Measurements from ENCODE around the gene DDAH1.

Gene DDAH1

DNA sequence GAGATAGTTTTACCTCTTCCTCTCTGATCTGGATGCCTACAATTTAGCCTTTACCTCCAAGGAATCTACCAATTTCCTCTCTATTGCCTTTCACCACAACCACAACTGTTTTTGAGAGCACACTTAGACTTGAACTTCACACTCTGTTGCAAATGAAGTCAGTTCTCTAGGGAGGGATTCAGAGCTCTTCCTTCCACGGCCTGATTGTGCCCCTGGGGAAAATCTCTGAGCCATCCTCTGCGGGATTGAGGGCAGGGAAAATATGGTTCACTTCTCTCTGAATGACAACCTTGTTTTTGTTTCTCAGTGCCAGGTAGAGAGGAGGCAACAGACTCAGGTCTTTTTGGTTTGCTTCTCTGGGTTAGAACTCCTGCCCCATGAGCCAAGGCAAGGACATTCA is 153.1 kb downstream of the DDAH1 start:
- Histone ChIP-seq H3K4me3 (ENCODE audit: low read depth in 1 of 2, low read length in 2 of 2) (no peak overlapping the region), H3K9ac (ENCODE audit: low read length) (no peak overlapping the region), H3K27me3 (ENCODE audit: control insufficient read depth in 1 of 2, insufficient read depth in 2 of 2, low read length in 2 of 2) (no peaks in the 10 kb centered on the region), H3K9me3 (ENCODE audit: low read length) (no peaks in the 10 kb centered on the region), H3K27ac (ENCODE audit: low read depth, low read length) (no peak overlapping the region), H3K36me3 (ENCODE audit: insufficient read depth, low read length) (no peaks in the 10 kb centered on the region), H3K4me1 (ENCODE audit: insufficient read depth, low read length) (peaks cover 25% of the 10 kb centered on the region)

DNA sequence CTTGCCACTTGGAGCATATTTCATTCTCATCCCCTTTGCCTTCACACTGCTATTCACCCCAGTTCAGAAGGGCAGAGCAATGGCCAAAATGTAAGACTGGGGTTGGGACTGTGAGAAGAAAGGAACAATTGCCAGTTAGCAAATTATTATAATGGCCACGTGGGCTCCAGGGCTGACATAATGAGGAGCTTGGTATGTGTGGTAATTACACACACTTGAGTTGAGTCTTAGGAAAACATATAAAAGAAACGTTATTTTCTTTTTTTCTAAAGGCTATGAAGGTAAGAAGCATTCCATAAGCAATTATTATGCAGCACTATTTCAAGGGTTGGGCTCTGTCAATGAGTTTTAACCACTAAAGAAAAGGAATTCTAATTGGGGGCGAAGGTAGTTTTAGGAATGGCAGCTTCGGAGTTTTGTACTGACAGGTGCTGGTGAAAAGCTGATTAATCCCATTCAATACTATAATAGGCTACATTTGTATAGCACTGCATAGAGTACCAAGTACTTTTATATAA is 156.1 kb downstream of the DDAH1 start:
- Histone ChIP-seq H3K9me3 (ENCODE audit: low read length) (no peaks in the 10 kb centered on the region), H3K27me3 (ENCODE audit: control insufficient read depth in 1 of 2, insufficient read depth in 2 of 2, low read length in 2 of 2) (no peaks in the 10 kb centered on the region), H3K4me1 (ENCODE audit: insufficient read depth, low read length) (peaks cover 15% of the 10 kb centered on the region), H3K4me3 (ENCODE audit: low read depth in 1 of 2, low read length in 2 of 2) (no peak overlapping the region), H3K9ac (ENCODE audit: low read length) (no peak overlapping the region), H3K27ac (ENCODE audit: low read depth, low read length) (no peak overlapping the region), H3K36me3 (ENCODE audit: insufficient read depth, low read length) (no peaks in the 10 kb centered on the region)

DNA sequence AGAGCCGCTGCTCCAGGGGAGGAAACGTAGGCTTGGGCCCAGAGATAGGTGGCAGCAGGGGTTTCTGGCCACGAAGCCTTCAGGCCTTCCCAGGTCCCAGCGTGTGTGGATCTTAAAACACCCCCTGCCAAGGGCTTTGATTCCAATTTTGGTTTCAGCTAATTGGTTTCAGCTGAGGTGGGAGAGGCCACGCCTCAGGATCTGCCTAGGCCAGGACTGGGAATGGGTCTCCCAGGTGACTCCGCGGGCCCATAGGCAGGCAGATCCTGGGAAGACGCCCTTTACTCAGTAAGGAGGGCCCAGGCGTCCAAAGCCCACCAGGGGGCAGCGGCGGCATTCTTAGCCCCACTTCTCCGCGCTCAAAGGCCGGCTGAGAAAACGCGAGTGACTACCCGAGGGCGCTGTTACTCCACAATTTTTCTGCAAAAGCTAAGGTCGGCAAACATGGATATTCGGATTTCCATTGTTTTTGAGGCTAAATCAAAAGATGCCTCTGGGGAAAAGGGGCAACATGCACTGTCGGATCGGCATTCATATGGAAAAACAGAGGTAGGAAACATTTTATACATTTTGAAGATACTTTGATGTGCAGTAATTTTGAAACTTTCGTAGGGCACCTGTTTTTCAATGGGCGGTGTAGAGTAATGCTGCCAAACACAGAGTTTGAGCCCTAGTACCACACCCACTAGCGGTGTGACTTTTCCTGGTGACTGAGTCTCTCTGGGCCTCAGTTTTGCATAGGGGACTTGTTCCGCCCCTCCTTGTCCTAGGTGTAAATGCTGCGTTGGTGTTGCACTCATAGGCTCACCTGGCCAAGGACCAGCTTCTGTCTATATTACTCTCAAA is 156.7 kb downstream of the DDAH1 start:
- Histone ChIP-seq H3K9ac (ENCODE audit: low read length) (no peak overlapping the region), H3K27ac (ENCODE audit: low read depth, low read length) (no peak overlapping the region), H3K4me3 (ENCODE audit: low read depth in 1 of 2, low read length in 2 of 2) (no peak overlapping the region), H3K9me3 (ENCODE audit: low read length) (no peaks in the 10 kb centered on the region), H3K27me3 (ENCODE audit: control insufficient read depth in 1 of 2, insufficient read depth in 2 of 2, low read length in 2 of 2) (no peaks in the 10 kb centered on the region), H3K4me1 (ENCODE audit: insufficient read depth, low read length) (peaks cover 10% of the 10 kb centered on the region), H3K36me3 (ENCODE audit: insufficient read depth, low read length) (no peaks in the 10 kb centered on the region)

DNA sequence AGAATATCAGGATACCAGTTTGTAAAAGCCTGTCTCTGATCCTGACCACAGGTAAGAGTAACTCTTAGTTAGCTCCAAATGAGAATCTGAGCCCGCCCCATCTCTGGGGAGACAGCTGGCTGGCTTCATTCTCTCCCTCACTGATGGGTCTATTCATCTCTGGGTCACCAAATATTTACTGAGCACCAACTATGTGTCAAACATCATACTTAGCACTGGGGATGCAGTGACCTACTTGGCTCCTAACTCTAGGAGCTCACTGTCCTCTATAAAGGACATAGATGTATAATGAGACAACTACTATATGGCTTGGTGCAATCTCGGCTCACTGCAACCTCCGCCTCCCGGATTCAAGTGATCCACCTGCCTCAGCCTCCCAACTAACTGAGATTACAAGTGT is 158.7 kb downstream of the DDAH1 start:
- Histone ChIP-seq H3K36me3 (ENCODE audit: insufficient read depth, low read length) (no peaks in the 10 kb centered on the region), H3K27me3 (ENCODE audit: control insufficient read depth in 1 of 2, insufficient read depth in 2 of 2, low read length in 2 of 2) (no peaks in the 10 kb centered on the region), H3K9me3 (ENCODE audit: low read length) (no peaks in the 10 kb centered on the region), H3K27ac (ENCODE audit: low read depth, low read length) (no peak overlapping the region), H3K4me3 (ENCODE audit: low read depth in 1 of 2, low read length in 2 of 2) (no peak overlapping the region), H3K4me1 (ENCODE audit: insufficient read depth, low read length) (peaks cover 10% of the 10 kb centered on the region), H3K9ac (ENCODE audit: low read length) (no peak overlapping the region)

DNA sequence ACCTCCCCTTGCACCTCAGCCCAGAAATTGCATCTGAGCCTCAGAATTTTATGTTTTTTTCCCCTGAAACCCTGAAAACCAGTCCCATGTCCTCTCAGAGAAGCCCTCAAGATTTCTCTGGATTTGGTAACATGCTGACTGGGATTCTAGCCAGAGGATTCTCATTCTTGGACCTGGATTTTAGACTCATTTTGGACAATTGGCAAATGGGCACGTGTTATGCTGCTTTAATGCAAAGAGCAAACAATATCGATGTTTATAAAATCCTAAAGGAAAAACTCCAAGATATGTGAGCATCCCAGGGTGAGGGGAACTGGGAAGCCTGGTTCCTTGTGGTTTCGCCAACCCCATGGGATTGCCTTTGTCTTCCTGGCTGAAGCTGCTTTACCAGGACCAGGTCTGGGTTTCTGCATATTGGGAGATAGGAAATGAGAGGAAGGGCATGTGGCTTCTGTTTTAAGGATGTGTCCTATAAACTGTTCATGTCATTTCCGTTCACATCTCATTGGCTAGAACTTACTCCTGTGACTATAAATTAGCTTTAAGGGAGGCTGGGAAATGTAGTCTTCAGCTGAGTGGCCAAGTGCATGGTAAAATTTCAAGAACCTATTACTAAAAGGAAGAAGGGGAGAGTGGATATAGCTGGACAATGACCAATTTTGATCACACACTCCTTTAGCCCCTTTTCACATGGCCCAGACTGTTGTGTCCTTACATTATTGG is 161.4 kb downstream of the DDAH1 start:
- Histone ChIP-seq H3K4me1 (ENCODE audit: insufficient read depth, low read length) (peaks cover 9% of the 10 kb centered on the region), H3K4me3 (ENCODE audit: low read depth in 1 of 2, low read length in 2 of 2) (no peak overlapping the region), H3K9ac (ENCODE audit: low read length) (no peak overlapping the region), H3K9me3 (ENCODE audit: low read length) (no peaks in the 10 kb centered on the region), H3K27me3 (ENCODE audit: control insufficient read depth in 1 of 2, insufficient read depth in 2 of 2, low read length in 2 of 2) (no peaks in the 10 kb centered on the region), H3K36me3 (ENCODE audit: insufficient read depth, low read length) (no peaks in the 10 kb centered on the region), H3K27ac (ENCODE audit: low read depth, low read length) (no peak overlapping the region)

DNA sequence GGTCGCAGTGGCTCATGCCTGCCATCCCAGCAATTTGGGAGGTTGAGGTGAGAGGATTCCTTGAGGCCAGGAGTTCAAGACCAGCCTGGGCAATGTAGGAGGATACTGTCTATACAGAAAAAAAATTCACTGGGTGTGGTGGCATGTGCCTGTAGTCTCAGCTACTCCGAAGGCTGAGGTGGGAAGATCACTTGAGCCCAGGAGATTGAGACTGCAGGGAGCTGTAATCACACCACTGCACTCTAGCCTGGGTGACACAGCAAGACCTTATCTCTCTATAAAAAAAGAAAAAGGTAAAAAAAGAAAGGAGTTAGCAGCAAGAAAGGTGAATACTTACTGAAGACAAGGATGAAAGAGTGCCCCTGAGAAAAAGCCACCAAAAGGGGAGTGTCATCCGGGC is 164.8 kb downstream of the DDAH1 start:
- Histone ChIP-seq H3K36me3 (ENCODE audit: insufficient read depth, low read length) (no peaks in the 10 kb centered on the region), H3K4me1 (ENCODE audit: insufficient read depth, low read length) (peaks cover 17% of the 10 kb centered on the region), H3K9me3 (ENCODE audit: low read length) (no peaks in the 10 kb centered on the region), H3K9ac (ENCODE audit: low read length) (no peak overlapping the region), H3K4me3 (ENCODE audit: low read depth in 1 of 2, low read length in 2 of 2) (no peak overlapping the region), H3K27ac (ENCODE audit: low read depth, low read length) (no peak overlapping the region), H3K27me3 (ENCODE audit: control insufficient read depth in 1 of 2, insufficient read depth in 2 of 2, low read length in 2 of 2) (no peaks in the 10 kb centered on the region)

DNA sequence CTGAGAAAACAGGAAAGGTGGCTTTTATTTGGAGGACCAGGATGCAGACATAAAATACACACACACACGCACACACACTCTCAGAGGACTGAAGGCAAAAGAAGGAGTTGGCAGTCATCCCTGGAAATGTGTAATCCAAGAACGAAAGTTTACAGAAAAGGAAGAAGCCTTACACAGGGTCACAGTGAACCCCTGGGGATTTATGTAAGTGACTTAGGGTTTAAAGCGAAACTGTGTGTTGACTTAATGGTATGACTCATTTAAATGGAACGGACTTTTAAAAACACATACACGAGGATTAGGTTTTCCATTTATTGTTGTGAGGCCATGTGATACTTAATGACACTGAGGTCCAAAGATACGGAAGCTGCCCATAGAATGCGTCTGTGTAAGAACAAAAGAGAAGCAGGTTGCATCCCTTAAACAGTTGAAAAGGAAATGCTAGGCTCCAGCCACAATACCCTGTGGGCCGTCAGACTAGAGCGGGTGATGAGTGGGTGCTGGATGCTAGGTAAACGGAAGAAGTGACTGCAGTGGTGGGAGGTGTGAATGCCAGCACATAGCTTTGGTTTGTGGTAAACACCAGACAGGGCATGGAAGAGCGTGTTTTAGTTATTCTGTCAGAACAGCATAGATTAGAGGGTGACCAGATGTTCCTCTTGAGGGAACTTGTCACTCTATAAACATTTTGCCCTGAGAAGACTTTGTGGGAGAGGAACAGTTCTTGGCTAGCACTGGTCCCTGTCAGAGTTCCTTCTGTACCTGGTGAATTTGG is 166.9 kb downstream of the DDAH1 start:
- peak overlapping the region in 1 of 2 donors; percentile 0 for H3K4me3 ChIP-seq (ENCODE audit: low read depth in 1 of 2, low read length in 2 of 2)
- no peaks in the 10 kb centered on the region for H3K9me3 ChIP-seq (ENCODE audit: low read length)
- H3K36me3 ChIP-seq (ENCODE audit: insufficient read depth, low read length), result no peaks in the 10 kb centered on the region
- H3K27me3 ChIP-seq (ENCODE audit: control insufficient read depth in 1 of 2, insufficient read depth in 2 of 2, low read length in 2 of 2), result no peaks in the 10 kb centered on the region
- H3K9ac ChIP-seq (ENCODE audit: low read length), result no peak overlapping the region
- peak overlapping the region; percentile 66 for H3K27ac ChIP-seq (ENCODE audit: low read depth, low read length)
- H3K4me1 ChIP-seq (ENCODE audit: insufficient read depth, low read length), result peaks cover 17% of the 10 kb centered on the region

DNA sequence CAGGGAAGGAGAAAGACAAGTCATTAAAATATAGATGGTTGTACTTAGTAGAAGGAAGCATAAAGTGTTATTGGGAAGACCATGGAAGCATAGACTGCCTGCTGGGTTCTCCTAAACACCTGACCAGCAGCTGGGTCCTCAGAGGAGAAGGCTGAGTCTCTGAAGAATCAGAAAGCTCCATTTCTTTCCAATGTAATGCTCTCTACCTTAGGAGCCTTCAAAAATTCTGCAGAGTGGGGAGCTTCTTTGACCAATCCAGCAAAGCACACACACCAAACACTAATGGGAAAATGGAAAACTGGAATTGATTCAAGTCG is 167.5 kb downstream of the DDAH1 start:
- no peaks in the 10 kb centered on the region for H3K9me3 ChIP-seq (ENCODE audit: low read length)
- no peaks in the 10 kb centered on the region for H3K36me3 ChIP-seq (ENCODE audit: insufficient read depth, low read length)
- H3K27ac ChIP-seq (ENCODE audit: low read depth, low read length), result peak overlapping the region; percentile 66
- no peaks in the 10 kb centered on the region for H3K27me3 ChIP-seq (ENCODE audit: control insufficient read depth in 1 of 2, insufficient read depth in 2 of 2, low read length in 2 of 2)
- H3K4me1 ChIP-seq (ENCODE audit: insufficient read depth, low read length), result peaks cover 17% of the 10 kb centered on the region
- peak overlapping the region; percentile 0 to 14 for H3K4me3 ChIP-seq (ENCODE audit: low read depth in 1 of 2, low read length in 2 of 2)
- no peak overlapping the region for H3K9ac ChIP-seq (ENCODE audit: low read length)

DNA sequence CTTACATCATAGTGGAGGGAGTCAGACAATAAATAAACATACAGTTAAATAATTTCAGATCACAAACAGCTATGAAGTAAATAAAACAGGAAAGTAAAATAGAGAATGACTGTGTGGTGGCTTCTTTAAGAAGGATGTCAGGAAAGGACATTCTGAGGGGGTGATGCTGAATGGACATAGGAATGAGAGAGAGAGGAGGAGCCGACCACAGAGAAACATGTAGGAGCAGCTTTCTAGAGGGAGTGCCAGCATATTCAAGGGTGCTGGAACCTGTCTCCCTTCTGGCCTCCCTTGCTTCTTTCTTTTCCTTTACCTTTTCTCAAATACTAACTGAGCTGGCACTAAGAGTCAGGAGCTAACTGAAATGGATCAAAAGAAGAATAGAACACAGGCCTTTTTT is 168.0 kb downstream of the DDAH1 start:
- Histone ChIP-seq H3K4me1 (ENCODE audit: insufficient read depth, low read length) (peaks cover 17% of the 10 kb centered on the region), H3K9ac (ENCODE audit: low read length) (no peak overlapping the region), H3K36me3 (ENCODE audit: insufficient read depth, low read length) (no peaks in the 10 kb centered on the region), H3K9me3 (ENCODE audit: low read length) (no peaks in the 10 kb centered on the region), H3K27me3 (ENCODE audit: control insufficient read depth in 1 of 2, insufficient read depth in 2 of 2, low read length in 2 of 2) (no peaks in the 10 kb centered on the region), H3K27ac (ENCODE audit: low read depth, low read length) (peak overlapping the region; percentile 66), H3K4me3 (ENCODE audit: low read depth in 1 of 2, low read length in 2 of 2) (peak overlapping the region in 1 of 2 donors; percentile 14)

DNA sequence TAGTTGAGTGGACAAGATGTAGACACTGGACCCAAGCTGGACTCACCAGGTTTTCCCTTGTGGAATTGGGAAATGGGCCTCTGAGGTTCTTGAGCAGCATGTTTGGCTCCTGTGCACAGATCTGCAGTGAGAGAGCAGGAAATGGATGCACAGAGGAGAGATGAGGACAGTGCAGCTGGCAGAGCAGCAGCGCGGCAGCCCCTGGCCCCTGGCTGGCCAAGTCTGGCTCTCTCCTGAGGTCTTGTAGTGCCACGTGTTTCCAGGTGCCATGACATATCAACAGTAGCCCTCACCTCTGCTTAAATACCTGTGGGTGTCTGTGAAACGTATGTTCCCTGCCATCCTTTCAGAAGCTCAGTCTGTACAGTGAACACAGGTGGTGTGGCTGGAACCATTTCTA is 169.3 kb downstream of the DDAH1 start:
- no peak overlapping the region for H3K27ac ChIP-seq (ENCODE audit: low read depth, low read length)
- H3K9me3 ChIP-seq (ENCODE audit: low read length), result no peaks in the 10 kb centered on the region
- H3K4me1 ChIP-seq (ENCODE audit: insufficient read depth, low read length), result peaks cover 17% of the 10 kb centered on the region
- H3K4me3 ChIP-seq (ENCODE audit: low read depth in 1 of 2, low read length in 2 of 2), result no peak overlapping the region
- no peaks in the 10 kb centered on the region for H3K27me3 ChIP-seq (ENCODE audit: control insufficient read depth in 1 of 2, insufficient read depth in 2 of 2, low read length in 2 of 2)
- no peak overlapping the region for H3K9ac ChIP-seq (ENCODE audit: low read length)
- no peaks in the 10 kb centered on the region for H3K36me3 ChIP-seq (ENCODE audit: insufficient read depth, low read length)

DNA sequence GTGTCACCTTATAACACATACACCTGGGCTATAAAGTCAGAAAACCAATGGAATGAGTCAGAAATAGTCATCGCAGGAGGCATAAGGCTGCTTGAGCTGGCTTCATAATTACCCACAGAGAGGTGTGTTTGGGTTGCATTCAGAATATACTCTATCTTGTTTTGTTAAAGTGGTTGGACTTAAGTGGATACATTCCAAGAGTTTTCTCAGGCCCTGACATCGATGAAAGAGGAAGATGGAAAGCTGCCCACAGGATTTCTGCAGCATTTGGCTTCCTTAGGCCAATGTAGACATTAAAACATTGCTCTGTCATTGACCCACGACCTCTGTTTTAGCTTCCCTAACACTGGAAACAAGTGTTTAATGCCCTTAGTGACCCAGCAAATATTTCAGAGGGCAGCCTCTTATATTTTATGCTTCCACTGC is 169.9 kb downstream of the DDAH1 start:
- H3K36me3 ChIP-seq (ENCODE audit: insufficient read depth, low read length), result no peaks in the 10 kb centered on the region
- no peaks in the 10 kb centered on the region for H3K27me3 ChIP-seq (ENCODE audit: control insufficient read depth in 1 of 2, insufficient read depth in 2 of 2, low read length in 2 of 2)
- no peak overlapping the region for H3K9ac ChIP-seq (ENCODE audit: low read length)
- peaks cover 17% of the 10 kb centered on the region for H3K4me1 ChIP-seq (ENCODE audit: insufficient read depth, low read length)
- no peaks in the 10 kb centered on the region for H3K9me3 ChIP-seq (ENCODE audit: low read length)
- no peak overlapping the region for H3K4me3 ChIP-seq (ENCODE audit: low read depth in 1 of 2, low read length in 2 of 2)
- H3K27ac ChIP-seq (ENCODE audit: low read depth, low read length), result no peak overlapping the region

Data from muscle layer of colon (tissue), 2 donors.